ENCODE measurements around the gene WASF2. TPM values are rescaled to one million over a fixed set of nuclear protein-coding genes. Genes with fewer than 3 reads are reported as not detected.

The WASF2 gene
- total RNA-seq, 1 experiment from 2014 or later, result 20.7 TPM

GRCh38 chr1:27374362-27375086, 115.4 kb downstream of the WASF2 start, which contains the start of gene FCN3:
TSS of gene FCN3 (minus strand) at chr1:27374824. CDS start at chr1:27374818, 6 bp downstream.
- Histone ChIP-seq H3F3A (ENCODE audit: low read length, unreplicated experiment) (no peaks in the 10 kb centered on the region), H4K20me1 (ENCODE audit: low read length) (no peaks in the 10 kb centered on the region), H3K36me3 (ENCODE audit: low read depth, low read length) (no peaks in the 10 kb centered on the region), H3K9me3 (ENCODE audit: low read length) (no peaks in the 10 kb centered on the region), H3K27me3 (ENCODE audit: low read length) (no peaks in the 10 kb centered on the region), H3K27ac (ENCODE audit: low read length) (no peak within 1 kb of the TSS), H3K4me2 (ENCODE audit: low read length) (no peak within 1 kb of the TSS), H3K9ac (ENCODE audit: low read length) (no peak within 1 kb of the TSS), H3K9me2 (replicated peaks; ENCODE audit: low read length) (no peaks in the 10 kb centered on the region), H2AFZ (ENCODE audit: low read length) (no peak within 1 kb of the TSS), H3K4me1 (ENCODE audit: insufficient read depth, low read length) (no peaks in the 10 kb centered on the region), H3K4me3 (ENCODE audit: low read length) (no peak within 1 kb of the TSS), H3K79me2 (ENCODE audit: low read length) (no peaks in the 10 kb centered on the region)
- TF ChIP-seq EZH2 (IDR thresholded peaks at IDR 0.05; ENCODE audit: low read length, unreplicated experiment) (no peak), EZH2phosphoT487 (IDR thresholded peaks at IDR 0.05; ENCODE audit: borderline replicate concordance, low read length) (no peak), CTCF (conservative IDR thresholded peaks at IDR 0.05; ENCODE audit: low read depth, low read length) (no peak)
- DNase-seq (no peak), ATAC-seq (no peak)
- ChIA-PET POLR2A (ENCODE audit: unreplicated experiment) (no interaction called here), CTCF (no interaction called here)
- intact Hi-C loops (cut with micrococcal nuclease), result no loop called here
- BruUV-seq (replicated peaks), result no TSS peak

- H3K27ac ChIP-seq (ENCODE audit: low read length), result no peak overlapping the region
- no peaks in the 10 kb centered on the region for H4K20me1 ChIP-seq (ENCODE audit: low read length)
- TF ChIP-seq EZH2 (IDR thresholded peaks at IDR 0.05; ENCODE audit: low read length, unreplicated experiment) (no peak), CTCF (conservative IDR thresholded peaks at IDR 0.05; ENCODE audit: low read depth, low read length) (peak; percentile 43), EZH2phosphoT487 (IDR thresholded peaks at IDR 0.05; ENCODE audit: borderline replicate concordance, low read length) (no peak)
- no peaks in the 10 kb centered on the region for H3F3A ChIP-seq (ENCODE audit: low read length, unreplicated experiment)
- intact Hi-C loops (cut with micrococcal nuclease), result no loop called here
- no peak overlapping the region for H3K4me3 ChIP-seq (ENCODE audit: low read length)
- H3K79me2 ChIP-seq (ENCODE audit: low read length), result no peaks in the 10 kb centered on the region
- no peak overlapping the region for H3K4me2 ChIP-seq (ENCODE audit: low read length)
- no peak overlapping the region for H2AFZ ChIP-seq (ENCODE audit: low read length)
- ChIA-PET POLR2A (ENCODE audit: unreplicated experiment) (no interaction called here), CTCF (no interaction called here)
- DNase-seq (no peak), ATAC-seq (peak; percentile 24; the same call in 1 of the 2 replicates)
- H3K9ac ChIP-seq (ENCODE audit: low read length), result no peak overlapping the region
- H3K4me1 ChIP-seq (ENCODE audit: insufficient read depth, low read length), result no peaks in the 10 kb centered on the region
- H3K27me3 ChIP-seq (ENCODE audit: low read length), result no peaks in the 10 kb centered on the region
- H3K9me2 ChIP-seq (replicated peaks; ENCODE audit: low read length), result no peaks in the 10 kb centered on the region
- no TSS peak for BruUV-seq (replicated peaks)
- H3K36me3 ChIP-seq (ENCODE audit: low read depth, low read length), result no peaks in the 10 kb centered on the region
- H3K9me3 ChIP-seq (ENCODE audit: low read length), result no peaks in the 10 kb centered on the region
Observed at GRCh38 chr1:27372808-27373690, 116.9 kb downstream of the WASF2 start.

Data from PC-3 (cell line).